Measurements from ENCODE around the gene CRTC1.
"Not testable (repeated sequence)": the region's sequence is repeated elsewhere in the genome, so short reads cannot be mapped to it uniquely, and the experiment has no call there.

CRTC1 gene

GRCh38 chr19:18733762-18734332 is 50.4 kb downstream of the CRTC1 start:
- not testable (repeated sequence) for DNase-seq

- no peak for DNase-seq
Measured at GRCh38 chr19:18735324-18735723, 51.8 kb downstream of the CRTC1 start.

GRCh38 chr19:18735752-18736151 is 52.3 kb downstream of the CRTC1 start:
- no peak for DNase-seq

GRCh38 chr19:18736415-18737336 is 53.2 kb downstream of the CRTC1 start:
- no peak for DNase-seq

GRCh38 chr19:18737337-18737953 is 54.0 kb downstream of the CRTC1 start:
- no peak for DNase-seq

GRCh38 chr19:18737954-18738351 is 54.5 kb downstream of the CRTC1 start:
- no peak for DNase-seq

GRCh38 chr19:18738961-18739690 is 55.6 kb downstream of the CRTC1 start:
- DNase-seq, result no peak

- no peak for DNase-seq
Measured at GRCh38 chr19:18741124-18742121, 57.9 kb downstream of the CRTC1 start.

- no peak for DNase-seq
Measured at GRCh38 chr19:18742324-18742723, 58.8 kb downstream of the CRTC1 start.

- no peak for DNase-seq
Measured at GRCh38 chr19:18742838-18743783, 59.6 kb downstream of the CRTC1 start.

GRCh38 chr19:18743784-18744418 is 60.4 kb downstream of the CRTC1 start:
- DNase-seq, result no peak

- no peak for DNase-seq
Measured at GRCh38 chr19:18745012-18745735, 61.7 kb downstream of the CRTC1 start.

- no peak for DNase-seq
Measured at GRCh38 chr19:18745931-18746330, 62.5 kb downstream of the CRTC1 start.

GRCh38 chr19:18746401-18747325 is 63.2 kb downstream of the CRTC1 start:
- no peak for DNase-seq

- no peak for DNase-seq
Measured at GRCh38 chr19:18749362-18750231, 66.1 kb downstream of the CRTC1 start.

GRCh38 chr19:18750295-18750970 is 67.0 kb downstream of the CRTC1 start:
- no peak for DNase-seq

- no peak for DNase-seq
Measured at GRCh38 chr19:18751571-18751970, 68.1 kb downstream of the CRTC1 start.
